GM21526 (cell line): ENCODE measurements around the gene DLGAP1.
"Not testable (repeated sequence)": the region's sequence is repeated elsewhere in the genome, so short reads cannot be mapped to it uniquely, and the experiment has no call there.

Source experiments
- ATAC-seq: cut with Tn5 transposase; IDR thresholded peaks from one replicate; pipeline ENCODE4 v1.9.1; 2021; ENCODE audit warnings: moderate library complexity; ENCODE audit not compliant: unreplicated experiment, low FRiP score

Gene DLGAP1

GRCh38 chr18:3472681-3473544 is 982.2 kb downstream of the DLGAP1 start:
- ATAC-seq, result no peak

GRCh38 chr18:3472121-3472520 is 983.0 kb downstream of the DLGAP1 start:
- ATAC-seq, result not testable (repeated sequence)

- no peak for ATAC-seq
Measured at GRCh38 chr18:3471141-3471648, 983.9 kb downstream of the DLGAP1 start.

GRCh38 chr18:3468833-3469232 is 986.3 kb downstream of the DLGAP1 start:
- no peak for ATAC-seq

- no peak for ATAC-seq
Measured at GRCh38 chr18:3468066-3468705, 986.9 kb downstream of the DLGAP1 start.

- no peak for ATAC-seq
Measured at GRCh38 chr18:3466872-3467271, 988.2 kb downstream of the DLGAP1 start.

- ATAC-seq, result no peak
Measured at GRCh38 chr18:3466045-3466444, 989.1 kb downstream of the DLGAP1 start.

GRCh38 chr18:3463051-3463450 is 992.1 kb downstream of the DLGAP1 start:
- ATAC-seq, result no peak

GRCh38 chr18:3461704-3462103 is 993.4 kb downstream of the DLGAP1 start:
- no peak for ATAC-seq

GRCh38 chr18:3460823-3461398 is 994.2 kb downstream of the DLGAP1 start:
- ATAC-seq, result no peak

GRCh38 chr18:3458952-3459853 is 995.9 kb downstream of the DLGAP1 start:
- ATAC-seq, result no peak

GRCh38 chr18:3458378-3458777 is 996.7 kb downstream of the DLGAP1 start:
- ATAC-seq, result no peak

GRCh38 chr18:3457261-3457724 is 997.8 kb downstream of the DLGAP1 start:
- no peak for ATAC-seq

- no peak for ATAC-seq
Measured at GRCh38 chr18:3456686-3457069, 998.4 kb downstream of the DLGAP1 start.

- no peak for ATAC-seq
Measured at GRCh38 chr18:3455907-3456685, 999.0 kb downstream of the DLGAP1 start.

GRCh38 chr18:3455090-3455635 is 999.9 kb downstream of the DLGAP1 start:
- no peak for ATAC-seq

- ATAC-seq, result no peak
Measured at GRCh38 chr18:3454365-3455089, 1000.6 kb downstream of the DLGAP1 start.

GRCh38 chr18:3453540-3454364 is 1001.4 kb downstream of the DLGAP1 start:
- no peak for ATAC-seq
